HG03060 (cell line): Measurements from ENCODE around the gene RNF6.

Experiments
- ATAC-seq: cut with Tn5 transposase; IDR thresholded peaks from one replicate; pipeline ENCODE4 v1.9.1; 2021; ENCODE audit warnings: low read depth, moderate number of reproducible peaks; ENCODE audit not compliant: unreplicated experiment

RNF6 gene

DNA sequence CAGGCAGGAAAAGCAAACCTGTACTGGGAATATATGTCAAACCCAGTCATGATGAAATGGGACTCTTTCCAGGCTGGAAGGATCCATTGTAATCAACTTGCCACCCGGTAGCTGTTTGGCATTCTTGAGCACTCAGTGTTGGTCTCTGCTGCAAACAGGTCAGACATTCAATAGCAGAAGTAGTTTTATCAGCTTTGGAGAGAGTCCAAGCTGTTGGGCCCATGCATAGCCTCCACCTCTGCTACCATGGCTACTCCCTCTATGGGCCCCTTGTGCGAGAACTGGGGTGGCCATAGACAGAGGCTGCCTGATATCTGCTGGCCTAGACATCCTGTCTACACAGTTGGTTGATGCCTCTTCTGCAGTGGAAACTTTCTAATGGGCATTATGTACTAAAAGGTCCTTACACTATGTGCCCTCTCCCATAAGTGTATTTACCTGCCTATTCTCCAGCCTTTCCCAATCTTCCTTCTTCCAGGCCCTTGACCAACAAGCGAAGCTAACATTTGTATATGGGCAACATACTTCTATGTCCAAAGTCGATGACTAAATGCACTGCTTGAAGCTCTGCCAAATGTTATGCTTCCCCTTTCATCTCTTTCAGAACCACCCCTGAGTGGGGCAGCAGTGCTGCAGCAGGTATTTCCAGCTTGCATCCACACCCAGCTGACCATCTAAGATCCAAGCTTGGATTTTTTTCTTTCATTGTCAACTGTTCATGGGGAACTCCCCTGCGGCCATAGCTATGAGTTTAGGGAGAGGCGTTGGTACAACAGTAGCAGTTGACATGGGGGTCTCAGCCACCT is 5.3 kb upstream of the RNF6 start:
- no peak for ATAC-seq

- no peak for ATAC-seq
Measured at GRCh38 chr13:26225896-26226617, 3.9 kb upstream of the RNF6 start.

- ATAC-seq, result peak; percentile 26
Measured at GRCh38 chr13:26222520-26223046, 469 bp upstream of the RNF6 start.

DNA sequence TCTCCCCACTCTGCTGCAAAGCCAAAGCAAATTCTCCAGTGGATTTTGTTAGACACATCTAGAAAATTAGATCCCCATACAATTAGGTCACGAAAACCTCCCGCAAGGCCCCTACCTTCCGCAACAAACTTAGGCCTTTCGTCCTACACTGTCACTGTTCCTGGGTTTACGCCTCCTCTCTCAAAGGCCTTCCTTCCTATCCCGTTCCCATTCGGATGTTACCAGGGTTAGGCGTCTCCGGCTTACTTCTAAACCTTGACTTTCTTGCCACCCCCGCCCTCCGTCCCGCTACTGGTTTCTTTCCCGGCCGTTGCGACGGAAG is 754 bp downstream of the RNF6 start:
- no peak for ATAC-seq

DNA sequence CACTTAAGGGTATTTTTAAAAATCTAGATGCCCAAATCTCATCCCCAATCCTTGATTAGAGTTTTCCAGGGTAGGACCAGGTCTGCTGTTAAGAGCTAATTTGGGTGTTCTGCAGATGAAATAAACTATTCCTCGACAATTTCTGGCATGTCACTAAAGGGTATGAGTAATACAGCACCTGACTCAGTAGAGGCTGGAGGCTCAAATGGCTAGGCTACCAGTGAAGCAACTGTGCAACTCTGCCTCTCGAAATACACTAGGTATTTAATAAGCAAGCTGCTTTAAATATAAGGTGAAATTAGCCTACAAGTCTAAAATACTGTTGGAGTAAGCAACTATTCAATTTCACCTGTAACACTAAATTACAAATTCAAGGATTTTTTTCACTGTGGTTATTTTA is 1.5 kb downstream of the RNF6 start:
- no peak for ATAC-seq

- no peak for ATAC-seq
Measured at GRCh38 chr13:26219726-26220125, 2.4 kb downstream of the RNF6 start.

DNA sequence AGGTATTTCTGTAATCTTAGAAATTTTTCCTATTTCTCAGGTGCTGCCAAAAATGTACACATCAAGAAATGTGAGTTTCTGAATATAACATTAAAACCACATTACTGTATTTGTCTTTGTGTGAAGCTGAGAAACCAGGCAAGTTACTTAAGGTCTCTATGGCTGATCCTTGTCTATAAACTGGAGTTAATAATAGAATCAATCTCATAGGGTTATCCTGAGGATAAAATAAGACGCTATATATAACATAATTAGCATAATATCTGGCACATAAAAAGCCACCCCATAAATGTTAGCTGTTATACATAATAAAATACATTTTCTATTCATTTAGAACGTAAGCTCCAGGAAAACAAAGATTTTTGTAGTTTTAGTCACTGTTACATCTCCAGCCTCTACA is 6.1 kb downstream of the RNF6 start:
- ATAC-seq, result no peak

- ATAC-seq, result no peak
Measured at GRCh38 chr13:26213982-26214381, 8.1 kb downstream of the RNF6 start.

DNA sequence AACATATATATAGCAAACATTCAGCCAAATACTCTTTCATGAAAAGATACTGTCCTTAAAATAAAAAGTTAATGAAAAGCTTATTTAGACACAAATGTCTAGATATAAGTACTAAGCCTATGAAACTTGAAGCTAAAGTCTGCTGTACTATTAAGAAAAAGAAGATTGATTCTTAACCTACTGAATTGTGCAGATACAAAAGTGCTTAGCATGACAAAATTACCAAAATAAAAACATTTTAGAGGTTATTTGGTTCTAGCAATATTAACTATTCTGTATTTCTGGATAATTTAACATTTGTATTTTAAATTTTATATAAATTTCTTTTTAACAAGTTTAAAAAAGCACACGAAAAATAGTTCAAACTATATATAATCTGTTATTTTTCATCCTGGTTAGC is 8.8 kb downstream of the RNF6 start:
- ATAC-seq, result no peak

DNA sequence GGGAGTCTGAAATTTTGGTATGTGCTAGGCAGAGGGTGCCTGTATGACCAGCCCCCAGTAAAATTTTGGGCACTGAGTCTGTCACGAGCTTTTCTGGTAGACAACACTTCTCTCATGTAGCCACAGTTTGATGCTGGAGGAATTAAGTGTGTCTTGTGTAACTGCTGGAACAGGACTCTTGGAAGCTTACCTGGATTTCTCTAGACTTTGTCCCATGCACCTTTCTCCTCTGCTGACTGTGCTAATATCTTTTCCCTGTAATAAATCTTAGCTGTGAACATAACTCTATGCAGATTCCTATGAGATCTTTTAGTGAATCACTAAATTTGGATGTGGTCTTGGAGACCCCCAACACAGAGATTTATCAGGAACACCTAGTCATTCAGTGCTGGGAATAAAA is 13.8 kb downstream of the RNF6 start:
- no peak for ATAC-seq

DNA sequence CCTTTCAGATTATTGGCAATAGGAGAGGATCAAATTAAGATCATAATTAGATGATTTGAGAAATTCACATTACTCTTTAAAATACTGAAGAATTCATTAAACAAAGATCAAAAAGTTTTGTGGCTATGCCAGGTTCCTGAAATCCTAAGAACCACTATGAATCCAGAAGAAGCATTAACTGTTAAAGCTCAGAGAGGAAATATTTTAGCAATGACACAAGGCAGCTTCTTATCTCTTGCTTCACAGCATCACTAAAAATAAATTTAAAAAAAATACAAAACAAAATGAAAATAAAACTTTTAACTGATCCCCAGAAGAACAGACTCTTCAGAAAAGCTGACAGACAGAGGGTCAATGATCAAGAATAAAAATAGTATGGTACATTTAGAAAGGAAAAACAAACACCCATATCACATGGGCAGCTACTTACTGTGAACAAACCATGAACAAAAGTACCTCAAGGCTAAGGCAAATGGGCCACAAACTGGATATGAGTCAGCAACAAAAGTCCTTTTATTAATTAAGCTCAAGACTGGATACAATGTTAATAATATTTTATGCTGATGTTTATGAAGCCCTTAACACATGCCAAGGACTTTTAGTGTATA is 19.6 kb downstream of the RNF6 start:
- ATAC-seq, result no peak

- ATAC-seq, result no peak
Measured at GRCh38 chr13:26200811-26201210, 21.3 kb downstream of the RNF6 start.

DNA sequence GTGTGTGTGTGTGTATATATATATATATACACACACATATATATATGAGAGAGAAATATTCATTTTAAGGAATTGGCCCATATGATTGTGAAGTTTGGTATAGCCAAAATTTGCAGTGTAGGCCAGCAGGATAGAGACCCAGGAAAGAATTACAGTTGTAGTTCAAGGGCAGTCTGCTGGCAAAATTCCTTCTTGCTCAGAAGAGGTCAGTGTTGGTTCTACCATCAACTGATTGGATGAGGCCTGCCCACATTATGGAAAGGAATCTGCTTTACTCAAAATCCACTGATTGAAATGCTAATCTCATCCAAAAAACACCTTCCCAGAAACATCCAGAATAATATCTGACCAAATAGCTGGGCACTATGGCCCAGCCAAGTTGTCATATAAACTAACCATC is 24.0 kb downstream of the RNF6 start:
- ATAC-seq, result no peak

DNA sequence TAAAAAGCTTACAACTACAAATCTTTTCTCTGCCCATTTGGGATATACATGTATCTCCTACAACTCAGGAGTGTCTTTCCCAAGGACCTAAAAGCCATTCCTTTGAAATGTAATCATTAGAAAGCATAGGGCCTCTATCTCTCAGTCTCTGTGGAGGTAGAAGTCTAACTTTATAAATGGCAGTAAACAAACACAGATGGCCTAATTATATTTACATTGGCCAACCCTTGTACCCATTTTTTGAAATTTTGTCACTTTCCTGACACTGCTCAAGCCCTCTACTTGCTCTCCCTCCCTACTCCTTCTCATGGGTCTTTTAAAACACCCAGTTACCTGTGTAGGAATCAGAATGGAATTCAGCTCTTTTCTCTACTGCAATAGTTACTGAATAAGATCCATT is 24.8 kb downstream of the RNF6 start:
- ATAC-seq, result no peak

DNA sequence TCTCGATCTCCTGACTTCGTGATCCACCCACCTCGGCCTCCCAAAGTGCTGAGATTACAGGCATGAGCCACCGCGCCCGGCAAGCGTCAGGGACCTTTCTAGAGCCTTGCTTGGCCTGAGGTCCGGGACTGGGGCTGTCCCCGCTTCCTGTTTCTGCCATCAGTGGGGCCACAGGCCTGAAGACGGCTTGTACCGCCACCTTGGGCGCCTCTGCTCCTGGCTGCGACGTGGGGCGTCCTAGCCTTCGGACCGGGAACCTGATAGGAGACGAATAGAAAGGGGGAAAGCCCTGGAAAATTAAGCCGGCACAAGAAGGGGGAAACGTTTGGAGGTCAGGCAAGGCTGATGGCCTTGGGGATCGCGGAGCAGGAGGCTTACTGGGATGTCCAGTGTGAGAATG is 35.1 kb downstream of the RNF6 start:
- ATAC-seq, result no peak

- peak; percentile 75 for ATAC-seq
Measured at GRCh38 chr13:26186118-26186870, 35.8 kb downstream of the RNF6 start.

DNA sequence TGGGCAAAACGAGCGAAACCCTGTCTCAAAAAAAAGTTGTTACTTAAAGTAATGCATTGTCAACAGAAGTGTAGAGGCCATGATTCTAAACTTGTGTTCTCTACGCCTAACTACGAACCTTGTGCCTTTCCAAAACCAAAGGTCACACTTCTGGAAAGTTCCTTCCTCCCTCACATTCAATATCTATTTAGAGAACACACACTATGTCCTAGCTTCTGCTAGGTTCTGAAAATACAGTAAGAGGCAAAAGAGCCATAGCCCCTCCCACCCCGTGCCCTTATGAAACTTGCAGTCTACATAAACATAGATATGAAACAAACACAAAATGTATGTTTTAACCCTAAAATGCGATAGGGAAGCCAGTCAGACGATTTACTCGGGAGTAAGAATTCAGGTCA is 36.4 kb downstream of the RNF6 start:
- ATAC-seq, result peak; percentile 2

- no peak for ATAC-seq
Measured at GRCh38 chr13:26184791-26185250, 37.3 kb downstream of the RNF6 start.

- ATAC-seq, result no peak
Measured at GRCh38 chr13:26183416-26183815, 38.7 kb downstream of the RNF6 start.

DNA sequence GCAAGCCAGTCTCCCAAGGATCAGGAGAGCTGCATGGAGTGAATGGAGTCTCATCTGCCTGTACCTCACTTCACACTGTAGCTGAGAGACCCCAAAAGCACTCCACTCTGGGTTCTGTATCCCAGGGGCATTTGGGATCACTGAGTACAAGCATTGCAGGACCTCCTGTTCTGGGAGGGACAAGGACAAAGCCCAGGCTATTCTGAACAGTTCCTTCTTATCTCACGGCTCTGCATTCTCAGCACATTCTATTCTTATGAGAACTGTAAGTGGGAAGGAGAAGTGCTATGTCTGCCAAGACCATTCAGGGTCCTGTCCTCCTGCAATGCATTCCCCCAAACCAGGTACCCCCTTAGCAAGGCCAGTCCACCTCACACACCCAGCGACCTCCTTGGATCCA is 42.8 kb downstream of the RNF6 start:
- no peak for ATAC-seq

DNA sequence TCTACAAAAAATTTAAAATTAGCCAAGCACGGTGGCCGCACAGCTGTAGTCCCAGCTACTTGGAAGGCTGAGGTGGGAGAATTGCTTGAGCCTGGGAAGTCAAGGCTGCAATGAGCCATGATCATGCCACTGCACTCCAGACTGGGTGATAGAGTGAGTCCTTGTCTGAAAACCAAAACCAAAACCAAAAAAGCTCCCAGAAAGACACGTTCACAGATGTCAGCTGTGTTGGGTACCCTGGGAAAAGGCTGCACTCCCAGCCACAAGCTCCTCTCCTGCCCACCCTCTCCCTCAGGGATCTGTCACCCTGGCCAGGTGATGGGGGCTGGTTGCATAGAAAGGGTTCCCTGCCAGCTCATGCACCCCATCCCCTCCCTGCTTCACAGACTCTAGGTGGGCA is 53.3 kb downstream of the RNF6 start:
- no peak for ATAC-seq
